ENCODE data around the gene KCNB1. TPM values are rescaled to one million over a fixed set of nuclear protein-coding genes. Genes with fewer than 3 reads are reported as not detected.

Gene KCNB1
- total RNA-seq, 4 donors from 2014 or later = 3.9 to 11.7 (median 6.7) TPM

DNA sequence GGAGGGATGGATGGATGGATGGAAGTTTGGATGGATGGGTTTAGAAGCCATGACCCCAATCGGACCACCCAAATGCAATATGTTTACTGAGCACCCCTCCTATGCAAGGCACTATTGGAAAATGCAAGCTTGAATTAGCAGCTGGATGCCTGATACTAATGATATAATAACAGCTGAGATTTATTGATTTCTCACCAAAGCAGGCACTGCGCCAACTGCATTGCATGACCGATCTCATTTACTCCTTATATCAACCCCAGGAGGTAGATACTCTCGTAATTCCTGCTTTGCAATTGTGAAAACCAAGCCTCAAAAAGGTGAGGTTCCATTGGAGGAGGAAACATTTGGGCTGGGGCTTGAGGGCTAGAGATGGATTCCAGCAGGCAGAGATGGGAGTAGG lies 89.7 kb downstream of the KCNB1 start:
- Histone ChIP-seq H3K9me3 (no peaks in the 10 kb centered on the region), H3K27ac (no peak overlapping the region), H3K27me3 (no peaks in the 10 kb centered on the region), H3K4me3 (no peak overlapping the region), H3K36me3 (no peaks in the 10 kb centered on the region), H3K4me1 (peaks cover 0 to 31% (median 0%) of the 10 kb centered on the region in 4 donors)
- TF ChIP-seq, protein P1, sequence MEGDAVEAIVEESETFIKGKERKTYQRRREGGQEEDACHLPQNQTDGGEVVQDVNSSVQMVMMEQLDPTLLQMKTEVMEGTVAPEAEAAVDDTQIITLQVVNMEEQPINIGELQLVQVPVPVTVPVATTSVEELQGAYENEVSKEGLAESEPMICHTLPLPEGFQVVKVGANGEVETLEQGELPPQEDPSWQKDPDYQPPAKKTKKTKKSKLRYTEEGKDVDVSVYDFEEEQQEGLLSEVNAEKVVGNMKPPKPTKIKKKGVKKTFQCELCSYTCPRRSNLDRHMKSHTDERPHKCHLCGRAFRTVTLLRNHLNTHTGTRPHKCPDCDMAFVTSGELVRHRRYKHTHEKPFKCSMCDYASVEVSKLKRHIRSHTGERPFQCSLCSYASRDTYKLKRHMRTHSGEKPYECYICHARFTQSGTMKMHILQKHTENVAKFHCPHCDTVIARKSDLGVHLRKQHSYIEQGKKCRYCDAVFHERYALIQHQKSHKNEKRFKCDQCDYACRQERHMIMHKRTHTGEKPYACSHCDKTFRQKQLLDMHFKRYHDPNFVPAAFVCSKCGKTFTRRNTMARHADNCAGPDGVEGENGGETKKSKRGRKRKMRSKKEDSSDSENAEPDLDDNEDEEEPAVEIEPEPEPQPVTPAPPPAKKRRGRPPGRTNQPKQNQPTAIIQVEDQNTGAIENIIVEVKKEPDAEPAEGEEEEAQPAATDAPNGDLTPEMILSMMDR (IDR thresholded peaks at IDR 0.05) = no peak
- no peak for TF ChIP-seq POLR2A (IDR thresholded peaks at IDR 0.05)
- no peak for TF ChIP-seq EP300 (IDR thresholded peaks at IDR 0.05)
- 76 to 81% methylated on average over 4 of the region's 4 CpGs for WGBS, 2 donors
- no peak for DNase-seq (ENCODE audit: low spot score in 2 of 2)

DNA sequence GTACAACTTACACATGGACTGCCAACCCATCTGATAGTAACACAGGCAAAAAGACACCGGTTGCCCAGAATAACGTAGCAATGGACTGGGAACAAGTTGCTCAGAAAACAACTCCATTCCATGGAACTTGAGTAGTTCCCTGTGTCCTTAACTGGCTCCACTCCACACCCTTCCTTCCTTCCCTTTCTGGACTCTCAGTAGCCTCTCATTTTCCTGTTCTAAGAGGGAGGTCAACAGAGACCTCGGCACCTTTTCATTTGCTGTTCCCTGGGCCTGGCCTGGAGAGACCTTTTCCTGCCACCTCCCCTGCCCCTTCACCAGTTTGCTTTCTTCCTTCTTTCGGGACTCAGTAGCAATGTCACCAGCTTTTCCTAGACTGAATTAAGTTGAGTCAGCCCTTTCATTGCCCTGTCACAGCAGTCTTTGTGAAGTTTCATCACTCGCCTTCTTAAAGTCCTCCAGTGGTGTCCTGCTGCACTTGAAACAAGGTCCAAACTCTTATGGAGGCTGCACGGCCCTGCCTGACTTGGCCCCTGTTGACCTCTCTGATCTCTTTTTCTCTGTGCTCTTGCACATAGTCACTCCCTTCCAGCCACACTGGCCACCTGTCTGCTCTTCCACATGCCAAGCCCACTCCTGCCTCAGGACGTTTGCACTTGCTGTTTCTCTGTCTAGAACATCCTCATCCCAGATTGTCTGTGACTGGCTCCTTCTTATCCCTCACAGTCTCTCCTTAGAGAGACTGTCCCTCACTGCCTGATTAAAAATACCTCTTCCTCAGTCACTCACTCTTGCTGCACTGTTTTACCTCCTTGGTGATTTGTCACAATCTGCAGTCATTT lies 90.8 kb downstream of the KCNB1 start:
- Histone ChIP-seq H3K4me3 (no peak overlapping the region), H3K36me3 (no peaks in the 10 kb centered on the region), H3K27me3 (no peaks in the 10 kb centered on the region), H3K4me1 (peaks cover 0 to 27% (median 0%) of the 10 kb centered on the region in 4 donors), H3K27ac (peak overlapping the region in 1 of 4 donors; percentile 22), H3K9me3 (no peaks in the 10 kb centered on the region)
- WGBS, 2 donors = 58 to 67% methylated on average over 7 of the region's 7 CpGs
- no peak for TF ChIP-seq EP300 (IDR thresholded peaks at IDR 0.05)
- no peak for TF ChIP-seq POLR2A (IDR thresholded peaks at IDR 0.05)
- TF ChIP-seq, protein P1 (IDR thresholded peaks at IDR 0.05) = no peak
- DNase-seq (ENCODE audit: low spot score in 2 of 2) = no peak

DNA sequence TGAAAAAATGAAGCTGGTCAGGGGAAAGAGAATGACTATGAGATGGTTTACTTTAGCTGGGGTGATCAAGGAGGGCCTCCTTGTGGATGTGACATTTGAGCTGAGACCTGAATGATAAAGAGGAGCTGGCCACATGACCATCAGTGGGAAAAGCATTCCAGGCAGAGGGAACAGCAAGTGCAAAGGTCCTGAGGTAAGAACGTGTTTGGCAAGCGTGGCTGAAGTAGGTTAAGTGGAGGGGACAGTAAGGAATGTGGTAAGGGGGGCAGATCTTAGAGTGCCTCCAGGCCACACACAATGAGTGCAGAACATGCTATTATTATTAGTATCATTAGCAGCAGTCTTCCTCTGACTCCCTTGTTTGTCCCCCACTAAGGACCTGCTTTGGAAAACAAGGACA lies 92.6 kb downstream of the KCNB1 start:
- TF ChIP-seq POLR2A (IDR thresholded peaks at IDR 0.05) (no peak), EP300 (IDR thresholded peaks at IDR 0.05) (no peak)
- TF ChIP-seq, protein P1 (IDR thresholded peaks at IDR 0.05) = no peak
- WGBS, 2 donors = 66 to 77% methylated on average over 2 of the region's 2 CpGs
- Histone ChIP-seq H3K4me3 (no peak overlapping the region), H3K4me1 (peaks cover 0 to 30% (median 0%) of the 10 kb centered on the region in 4 donors), H3K9me3 (no peaks in the 10 kb centered on the region), H3K27me3 (no peaks in the 10 kb centered on the region), H3K36me3 (no peaks in the 10 kb centered on the region), H3K27ac (no peak overlapping the region)
- no peak for DNase-seq (ENCODE audit: low spot score in 2 of 2)

DNA sequence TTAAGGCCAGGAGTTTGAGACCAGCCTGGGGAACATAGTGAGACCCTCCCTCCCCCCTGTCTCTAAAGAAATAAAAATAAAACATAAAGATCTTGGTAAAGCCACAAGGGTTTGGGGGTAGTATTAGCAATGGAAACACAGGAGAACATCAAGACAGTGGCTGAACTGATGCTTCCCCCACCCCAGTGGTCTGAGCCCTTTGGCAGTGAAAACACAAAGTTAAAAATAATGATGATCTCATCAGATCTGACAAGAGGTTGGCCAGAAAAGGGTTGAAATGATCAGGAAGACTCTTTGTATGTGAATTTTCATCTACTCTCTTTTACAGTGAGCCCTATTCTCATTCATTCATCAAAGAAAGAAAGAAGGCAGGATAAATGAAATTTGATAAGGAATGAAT lies 93.7 kb downstream of the KCNB1 start:
- H3K4me3 ChIP-seq = no peak overlapping the region
- no peak overlapping the region for H3K27ac ChIP-seq
- TF ChIP-seq, protein P1 (IDR thresholded peaks at IDR 0.05) = no peak
- TF ChIP-seq EP300 (IDR thresholded peaks at IDR 0.05) = no peak
- TF ChIP-seq POLR2A (IDR thresholded peaks at IDR 0.05) = no peak
- no peak for DNase-seq (ENCODE audit: low spot score in 2 of 2)
- no peaks in the 10 kb centered on the region for H3K9me3 ChIP-seq
- H3K36me3 ChIP-seq = no peaks in the 10 kb centered on the region
- no peaks in the 10 kb centered on the region for H3K27me3 ChIP-seq
- peaks cover 0 to 24% (median 0%) of the 10 kb centered on the region in 4 donors for H3K4me1 ChIP-seq

DNA sequence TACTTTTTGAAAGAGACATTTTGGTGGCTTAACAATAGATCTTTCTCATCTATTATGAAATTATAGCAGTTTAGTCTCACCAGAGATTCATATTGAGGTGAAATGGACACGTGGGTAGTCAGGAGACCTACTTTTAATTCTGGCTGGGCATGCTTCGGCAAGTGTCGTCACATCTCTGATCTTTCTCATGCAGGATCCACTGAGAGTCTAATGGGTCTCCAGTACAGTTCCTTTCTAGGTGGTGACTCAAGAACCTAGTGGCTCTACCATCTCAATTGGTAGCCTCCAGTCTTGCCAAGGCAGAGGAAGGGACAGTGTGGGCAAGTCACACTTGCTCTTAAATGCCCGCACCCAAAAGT lies 94.9 kb downstream of the KCNB1 start:
- Histone ChIP-seq H3K27ac (no peak overlapping the region), H3K9me3 (no peaks in the 10 kb centered on the region), H3K36me3 (no peaks in the 10 kb centered on the region), H3K4me3 (no peak overlapping the region), H3K4me1 (peaks cover 0 to 24% (median 0%) of the 10 kb centered on the region in 4 donors), H3K27me3 (no peaks in the 10 kb centered on the region)
- no peak for DNase-seq (ENCODE audit: low spot score in 2 of 2)
- WGBS, 2 donors = 77 to 82% methylated on average over 4 of the region's 4 CpGs
- TF ChIP-seq EP300 (IDR thresholded peaks at IDR 0.05) (no peak), POLR2A (IDR thresholded peaks at IDR 0.05) (no peak)
- TF ChIP-seq, protein P1 (IDR thresholded peaks at IDR 0.05) = no peak

Data from tibial nerve (tissue), 4 donors.